Vagina (tissue), 2 donors: ENCODE measurements around the gene ADAM30.

Source experiments
- POLR2AphosphoS5 ChIP-seq, 2 donors: sonication (generic); formaldehyde crosslinking; IDR thresholded peaks; one replicate each; pipeline ENCODE4 v1.9.0; 2017; ENCODE audit warnings: antibody characterized with exemption in 2 of 2, mild to moderate bottlenecking in 2 of 2, low read depth in 1 of 2; ENCODE audit not compliant: insufficient read depth in 1 of 2
- TF ChIP-seq, protein P1 (sequence below), 3 experiments: fragments of 450-650 bp in 2 of 3; fragments of 200-600 bp in 1 of 3; sonication (generic) in 1 of 3; IDR thresholded peaks; one replicate each; pipeline ENCODE4 v1.5.1; 2017 to 2019; ENCODE audit warnings: antibody characterized with exemption in 3 of 3, mild to moderate bottlenecking in 2 of 3, moderate library complexity in 2 of 3

DNA sequence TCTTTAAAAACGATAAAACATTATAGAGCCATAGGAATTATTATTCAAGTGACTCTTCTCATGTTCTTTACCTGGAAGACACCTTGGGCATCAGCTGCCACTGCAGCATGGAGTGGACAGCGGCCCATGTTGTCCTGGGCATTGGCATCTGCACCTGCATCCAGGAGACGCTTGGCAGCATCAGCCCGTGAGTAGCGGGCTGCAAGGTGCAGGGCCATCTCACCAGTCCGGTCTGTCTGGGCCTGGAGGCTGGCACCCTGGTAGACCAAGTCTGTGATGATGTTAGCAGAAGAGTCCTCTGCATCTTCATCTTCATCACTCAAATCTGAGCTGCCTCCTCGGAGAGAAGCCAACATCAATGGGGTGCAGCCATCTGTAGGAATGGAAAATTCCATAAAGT is 22.9 kb upstream of the ADAM30 start:
- TF ChIP-seq POLR2AphosphoS5 (IDR thresholded peaks at IDR 0.05; ENCODE audit: insufficient read depth in 1 of 2, low read depth in 1 of 2) = no peak
- TF ChIP-seq, protein P1, sequence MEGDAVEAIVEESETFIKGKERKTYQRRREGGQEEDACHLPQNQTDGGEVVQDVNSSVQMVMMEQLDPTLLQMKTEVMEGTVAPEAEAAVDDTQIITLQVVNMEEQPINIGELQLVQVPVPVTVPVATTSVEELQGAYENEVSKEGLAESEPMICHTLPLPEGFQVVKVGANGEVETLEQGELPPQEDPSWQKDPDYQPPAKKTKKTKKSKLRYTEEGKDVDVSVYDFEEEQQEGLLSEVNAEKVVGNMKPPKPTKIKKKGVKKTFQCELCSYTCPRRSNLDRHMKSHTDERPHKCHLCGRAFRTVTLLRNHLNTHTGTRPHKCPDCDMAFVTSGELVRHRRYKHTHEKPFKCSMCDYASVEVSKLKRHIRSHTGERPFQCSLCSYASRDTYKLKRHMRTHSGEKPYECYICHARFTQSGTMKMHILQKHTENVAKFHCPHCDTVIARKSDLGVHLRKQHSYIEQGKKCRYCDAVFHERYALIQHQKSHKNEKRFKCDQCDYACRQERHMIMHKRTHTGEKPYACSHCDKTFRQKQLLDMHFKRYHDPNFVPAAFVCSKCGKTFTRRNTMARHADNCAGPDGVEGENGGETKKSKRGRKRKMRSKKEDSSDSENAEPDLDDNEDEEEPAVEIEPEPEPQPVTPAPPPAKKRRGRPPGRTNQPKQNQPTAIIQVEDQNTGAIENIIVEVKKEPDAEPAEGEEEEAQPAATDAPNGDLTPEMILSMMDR (IDR thresholded peaks at IDR 0.05) = no peak
